LNCaP clone FGC (cell line): ENCODE results near the gene NOTCH1.
"Not testable (repeated sequence)": the region's sequence is repeated elsewhere in the genome, so short reads cannot be mapped to it uniquely, and the experiment has no call there.

Experiments
- DNase-seq: peaks from one replicate; pipeline ENCODE4 v3.0.0-alpha.2; 2011; ENCODE audit warnings: low read depth
- H3K4me3 ChIP-seq: 2 replicates; pipeline ENCODE4 v1.5.1; 2011; ENCODE audit warnings: mild to moderate bottlenecking, low read depth, low read length, control low read depth
- TF ChIP-seq, protein P1 (sequence below): IDR thresholded peaks from 2 replicates; pipeline ENCODE4 v1.5.1; 2012; ENCODE audit warnings: mild to moderate bottlenecking; ENCODE audit not compliant: control insufficient read depth, insufficient read depth; ENCODE audit errors: extremely low read depth

Gene NOTCH1

GRCh38 chr9:136562746-136563495, 17.1 kb upstream of the NOTCH1 start:
- TF ChIP-seq, protein P1, sequence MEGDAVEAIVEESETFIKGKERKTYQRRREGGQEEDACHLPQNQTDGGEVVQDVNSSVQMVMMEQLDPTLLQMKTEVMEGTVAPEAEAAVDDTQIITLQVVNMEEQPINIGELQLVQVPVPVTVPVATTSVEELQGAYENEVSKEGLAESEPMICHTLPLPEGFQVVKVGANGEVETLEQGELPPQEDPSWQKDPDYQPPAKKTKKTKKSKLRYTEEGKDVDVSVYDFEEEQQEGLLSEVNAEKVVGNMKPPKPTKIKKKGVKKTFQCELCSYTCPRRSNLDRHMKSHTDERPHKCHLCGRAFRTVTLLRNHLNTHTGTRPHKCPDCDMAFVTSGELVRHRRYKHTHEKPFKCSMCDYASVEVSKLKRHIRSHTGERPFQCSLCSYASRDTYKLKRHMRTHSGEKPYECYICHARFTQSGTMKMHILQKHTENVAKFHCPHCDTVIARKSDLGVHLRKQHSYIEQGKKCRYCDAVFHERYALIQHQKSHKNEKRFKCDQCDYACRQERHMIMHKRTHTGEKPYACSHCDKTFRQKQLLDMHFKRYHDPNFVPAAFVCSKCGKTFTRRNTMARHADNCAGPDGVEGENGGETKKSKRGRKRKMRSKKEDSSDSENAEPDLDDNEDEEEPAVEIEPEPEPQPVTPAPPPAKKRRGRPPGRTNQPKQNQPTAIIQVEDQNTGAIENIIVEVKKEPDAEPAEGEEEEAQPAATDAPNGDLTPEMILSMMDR = no peak
- no peak for DNase-seq
- no peak overlapping the region for H3K4me3 ChIP-seq

- no peak for DNase-seq
- no peak overlapping the region for H3K4me3 ChIP-seq
- TF ChIP-seq, protein P1 = no peak
Observed at GRCh38 chr9:136561779-136562178, 15.9 kb upstream of the NOTCH1 start.

DNA sequence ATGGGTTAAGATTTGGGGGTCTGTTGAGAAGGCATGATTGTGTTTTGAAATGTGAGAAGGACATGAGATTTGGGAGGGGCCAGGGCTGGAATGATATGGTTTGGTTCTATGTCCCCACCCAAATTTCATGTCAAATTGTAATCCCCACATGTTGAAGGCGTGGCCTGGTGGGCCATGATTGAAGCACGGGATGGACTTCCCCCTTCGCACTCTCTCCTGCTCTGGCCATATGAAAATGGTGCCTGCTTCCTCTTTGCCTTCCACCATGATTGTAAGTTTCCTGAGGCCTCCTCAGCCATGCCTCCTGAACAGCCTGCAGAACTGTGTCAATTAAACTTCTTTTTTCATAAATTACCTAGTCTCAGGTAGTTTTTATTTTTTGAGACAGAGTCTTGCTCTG, 14.7 kb upstream of the NOTCH1 start:
- no peak for DNase-seq
- TF ChIP-seq, protein P1 = no peak
- no peak overlapping the region for H3K4me3 ChIP-seq

- DNase-seq, H3K4me3 ChIP-seq: not testable (repeated sequence)
Observed at GRCh38 chr9:136559371-136559770, 13.5 kb upstream of the NOTCH1 start.

DNA sequence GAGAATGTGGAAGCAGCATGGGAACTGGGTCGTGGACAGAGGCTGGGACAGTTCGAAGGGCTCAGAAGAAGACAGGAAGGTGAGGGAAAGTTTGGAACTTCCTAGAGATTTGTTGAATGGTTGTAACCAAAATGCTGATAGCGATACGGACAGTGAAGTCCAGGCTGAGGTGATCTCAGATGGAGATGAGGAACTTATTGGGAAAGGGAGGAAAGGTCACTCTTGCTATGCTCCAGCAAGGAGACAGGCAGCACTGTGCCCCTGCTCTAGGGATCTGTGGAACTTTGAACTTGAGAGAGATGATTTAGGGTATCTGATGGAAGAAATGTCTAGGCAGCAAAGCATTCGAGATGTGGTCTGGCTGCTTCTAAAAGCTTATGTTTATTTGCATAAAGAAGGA, 13.0 kb upstream of the NOTCH1 start:
- DNase-seq, H3K4me3 ChIP-seq: not testable (repeated sequence)

DNA sequence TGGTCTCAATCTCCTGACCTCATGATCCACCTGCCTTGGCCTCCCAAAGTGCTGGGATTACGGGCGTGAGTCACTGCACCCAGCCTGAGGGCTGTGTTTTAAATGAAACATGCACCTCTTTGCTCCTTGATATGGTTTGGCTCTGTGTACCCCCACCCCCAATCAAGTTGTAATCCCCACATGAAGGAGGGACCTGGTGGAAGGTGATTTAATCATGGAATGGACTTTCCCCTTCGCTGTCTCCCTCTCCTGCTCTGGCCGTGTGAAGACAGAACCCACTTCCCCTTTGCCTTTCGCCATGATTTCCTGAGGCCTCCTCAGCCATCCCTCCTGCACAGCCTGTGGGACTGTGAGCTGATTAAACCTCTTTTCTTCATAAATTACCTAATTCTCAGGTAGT, 12.5 kb upstream of the NOTCH1 start:
- no peak for DNase-seq
- H3K4me3 ChIP-seq = no peak overlapping the region
- TF ChIP-seq, protein P1 = no peak

GRCh38 chr9:136557036-136557435, 11.2 kb upstream of the NOTCH1 start:
- TF ChIP-seq, protein P1 = no peak

DNA sequence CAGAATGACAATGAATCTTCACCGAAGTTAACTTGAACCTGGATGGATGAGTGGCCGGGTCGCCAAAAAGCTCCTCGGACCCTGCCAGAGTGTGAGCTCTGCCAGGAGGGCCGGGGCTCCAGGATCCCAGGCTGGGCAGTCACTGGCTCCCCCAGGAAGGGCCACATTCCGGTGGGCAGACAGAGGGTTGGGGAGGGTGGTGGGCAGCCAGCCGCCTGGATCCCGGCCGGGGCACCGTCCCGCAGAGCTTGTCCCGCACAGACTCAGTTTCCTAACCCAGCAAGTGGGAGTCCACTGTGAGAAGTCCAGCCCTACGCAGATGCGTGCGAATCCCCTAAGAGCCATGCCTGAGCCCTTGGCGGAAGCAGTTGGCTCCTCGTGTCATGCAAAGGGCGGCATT, 10.3 kb upstream of the NOTCH1 start:
- no peak for DNase-seq
- TF ChIP-seq, protein P1 = no peak

More at GRCh38 chr9:136557036-136557435, 11.2 kb upstream of the NOTCH1 start:
- H3K4me3 ChIP-seq = no peak overlapping the region
- DNase-seq = no peak

More for the DNA sequence above, 10.3 kb upstream of the NOTCH1 start:
- H3K4me3 ChIP-seq = no peak overlapping the region
